OCI-M1 (cell line): ENCODE results near the gene ADAM23.
"Not testable (repeated sequence)": the region's sequence is repeated elsewhere in the genome, so short reads cannot be mapped to it uniquely, and the experiment has no call there.

Source experiments
- DNase-seq: peaks from one replicate; lab custom pipeline; 2025; lab: John Stamatoyannopoulos, UW

ADAM23 gene, protein sequence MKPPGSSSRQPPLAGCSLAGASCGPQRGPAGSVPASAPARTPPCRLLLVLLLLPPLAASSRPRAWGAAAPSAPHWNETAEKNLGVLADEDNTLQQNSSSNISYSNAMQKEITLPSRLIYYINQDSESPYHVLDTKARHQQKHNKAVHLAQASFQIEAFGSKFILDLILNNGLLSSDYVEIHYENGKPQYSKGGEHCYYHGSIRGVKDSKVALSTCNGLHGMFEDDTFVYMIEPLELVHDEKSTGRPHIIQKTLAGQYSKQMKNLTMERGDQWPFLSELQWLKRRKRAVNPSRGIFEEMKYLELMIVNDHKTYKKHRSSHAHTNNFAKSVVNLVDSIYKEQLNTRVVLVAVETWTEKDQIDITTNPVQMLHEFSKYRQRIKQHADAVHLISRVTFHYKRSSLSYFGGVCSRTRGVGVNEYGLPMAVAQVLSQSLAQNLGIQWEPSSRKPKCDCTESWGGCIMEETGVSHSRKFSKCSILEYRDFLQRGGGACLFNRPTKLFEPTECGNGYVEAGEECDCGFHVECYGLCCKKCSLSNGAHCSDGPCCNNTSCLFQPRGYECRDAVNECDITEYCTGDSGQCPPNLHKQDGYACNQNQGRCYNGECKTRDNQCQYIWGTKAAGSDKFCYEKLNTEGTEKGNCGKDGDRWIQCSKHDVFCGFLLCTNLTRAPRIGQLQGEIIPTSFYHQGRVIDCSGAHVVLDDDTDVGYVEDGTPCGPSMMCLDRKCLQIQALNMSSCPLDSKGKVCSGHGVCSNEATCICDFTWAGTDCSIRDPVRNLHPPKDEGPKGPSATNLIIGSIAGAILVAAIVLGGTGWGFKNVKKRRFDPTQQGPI

DNA sequence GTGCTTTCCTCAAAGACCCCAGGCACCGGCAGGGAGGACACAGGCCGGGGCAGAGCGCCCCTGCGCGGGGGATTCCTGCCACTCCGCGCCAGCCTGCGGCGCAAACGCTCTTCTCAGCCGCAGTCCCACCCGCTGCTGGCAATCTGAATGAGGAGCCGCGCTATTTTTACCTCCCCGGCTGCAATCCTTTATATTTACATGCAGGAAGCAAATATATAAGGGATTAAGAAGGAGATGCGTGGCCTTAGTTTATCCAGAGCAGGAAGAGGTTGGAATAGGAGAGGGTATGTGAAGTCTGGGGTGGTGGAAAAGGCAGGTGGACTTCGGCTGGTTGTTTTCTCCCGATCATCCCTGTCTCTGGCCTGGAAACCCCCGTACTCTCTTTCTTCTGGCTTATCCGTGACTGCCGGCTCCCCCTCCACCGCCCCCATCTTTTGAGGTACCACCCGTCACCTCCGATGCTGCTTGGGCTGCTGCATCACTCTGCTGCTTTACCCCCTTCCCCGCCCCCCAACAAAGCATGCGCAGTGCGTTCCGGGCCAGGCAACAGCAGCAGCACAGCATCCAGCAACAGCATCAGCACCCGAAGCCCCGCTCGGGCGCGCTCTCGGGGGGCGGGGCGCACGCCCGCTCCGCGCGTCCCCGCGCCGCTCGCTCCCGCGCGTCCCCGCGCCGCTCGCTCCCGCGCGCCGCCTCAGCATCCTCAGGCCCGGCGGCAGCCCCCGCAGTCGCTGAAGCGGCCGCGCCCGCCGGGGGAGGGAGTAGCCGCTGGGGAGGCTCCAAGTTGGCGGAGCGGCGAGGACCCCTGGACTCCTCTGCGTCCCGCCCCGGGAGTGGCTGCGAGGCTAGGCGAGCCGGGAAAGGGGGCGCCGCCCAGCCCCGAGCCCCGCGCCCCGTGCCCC is at the start of gene ADAM23:
ADAM23 (plus strand) TSS at position 700 of the 902 bp plus-strand sequence. CDS start 335 bp downstream, outside the sequence.
- no peak for DNase-seq

DNA sequence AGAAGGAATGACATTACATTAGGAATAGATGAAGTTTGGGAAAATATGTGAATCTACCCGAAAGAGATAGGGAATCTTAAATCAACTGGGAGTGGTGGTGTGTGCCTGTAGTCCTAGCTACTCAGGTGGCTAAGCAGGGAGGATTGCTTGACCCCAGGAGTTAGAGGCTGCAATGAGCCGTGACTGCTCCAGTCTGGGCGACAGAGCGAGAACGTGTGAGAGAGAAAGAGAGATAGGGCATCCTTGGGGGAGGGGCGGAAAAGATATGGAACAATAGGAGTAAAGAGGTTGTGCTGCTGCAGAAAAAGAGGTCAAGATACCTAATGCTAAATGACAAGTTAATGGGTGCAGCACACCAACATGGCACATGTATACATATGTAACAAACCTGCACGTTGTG is 47.1 kb upstream of the ADAM23 start:
- DNase-seq, result no peak

DNA sequence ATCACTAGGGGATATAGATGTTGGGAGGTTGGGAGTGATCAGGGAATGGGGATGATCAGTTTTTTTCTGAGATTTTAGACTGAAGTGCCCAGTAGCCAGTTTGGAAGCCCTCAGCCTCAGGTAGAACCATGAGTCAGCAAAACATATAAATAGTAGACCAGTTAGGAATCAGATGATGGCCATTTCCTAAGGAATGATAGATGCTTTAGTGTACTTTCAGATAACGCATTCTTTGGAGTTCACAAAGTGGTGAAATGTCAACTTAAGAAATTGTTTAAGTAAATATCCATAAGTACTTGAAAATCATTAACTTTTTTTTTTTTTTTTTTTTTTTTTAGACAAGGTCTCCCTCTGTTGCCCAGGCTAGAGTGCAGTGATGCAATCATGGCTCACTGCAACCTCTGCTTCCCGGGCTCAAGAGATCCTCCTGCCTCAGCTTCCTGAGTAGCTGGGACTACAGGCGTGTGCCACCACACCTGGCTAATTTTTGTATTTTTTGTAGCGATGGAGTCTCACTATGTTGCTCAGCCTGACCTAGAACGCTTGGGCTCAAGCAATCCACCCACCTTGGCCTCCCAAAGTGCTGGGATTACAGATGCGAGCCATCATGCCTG is 40.3 kb upstream of the ADAM23 start:
- not testable (repeated sequence) for DNase-seq

DNA sequence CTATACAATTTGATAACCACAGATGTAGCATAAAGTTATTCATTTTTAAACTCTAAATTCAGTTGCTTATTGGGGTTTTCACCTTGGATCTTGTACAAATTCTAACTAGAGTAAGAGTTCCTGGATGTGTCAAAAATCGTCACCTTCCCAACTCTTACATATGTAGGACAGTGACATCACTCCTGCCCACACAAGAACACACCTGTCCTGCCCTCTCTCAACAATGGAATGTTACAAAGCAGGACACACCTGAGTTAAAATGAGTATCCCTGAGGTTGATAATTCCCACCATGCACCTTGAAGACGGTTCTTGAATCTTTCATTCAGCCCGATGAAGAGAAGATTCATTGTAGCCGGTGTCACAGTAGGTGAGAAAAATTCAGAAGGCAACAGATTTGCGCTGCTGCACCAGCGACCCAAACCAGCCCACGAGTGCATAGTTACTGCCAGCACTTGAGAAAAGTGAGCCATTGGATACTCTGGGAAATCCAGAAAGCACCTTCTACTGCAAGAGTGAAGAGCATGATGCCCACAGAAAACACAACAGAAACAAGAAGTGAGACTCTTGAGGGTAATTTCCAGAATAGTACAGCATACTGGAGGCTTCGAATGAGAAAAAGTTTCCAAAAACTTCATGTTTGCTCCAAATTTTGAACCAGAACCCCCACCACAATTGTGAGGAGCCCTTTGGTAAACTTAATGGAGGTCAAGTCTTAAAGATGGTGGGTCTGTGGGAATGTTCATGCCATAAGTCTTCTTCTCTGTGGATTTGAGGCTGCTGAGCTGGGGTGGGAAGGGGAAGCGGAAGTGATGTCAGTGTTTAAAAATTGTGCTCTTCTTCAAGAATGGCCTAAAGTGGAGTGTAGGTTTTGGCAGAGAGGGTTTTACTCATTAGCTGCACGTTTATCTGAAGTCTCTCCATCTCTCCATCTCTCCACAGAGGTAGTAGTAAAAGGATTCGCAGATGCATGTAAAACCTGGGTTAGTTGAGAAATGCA is 34.7 kb upstream of the ADAM23 start:
- no peak for DNase-seq

DNA sequence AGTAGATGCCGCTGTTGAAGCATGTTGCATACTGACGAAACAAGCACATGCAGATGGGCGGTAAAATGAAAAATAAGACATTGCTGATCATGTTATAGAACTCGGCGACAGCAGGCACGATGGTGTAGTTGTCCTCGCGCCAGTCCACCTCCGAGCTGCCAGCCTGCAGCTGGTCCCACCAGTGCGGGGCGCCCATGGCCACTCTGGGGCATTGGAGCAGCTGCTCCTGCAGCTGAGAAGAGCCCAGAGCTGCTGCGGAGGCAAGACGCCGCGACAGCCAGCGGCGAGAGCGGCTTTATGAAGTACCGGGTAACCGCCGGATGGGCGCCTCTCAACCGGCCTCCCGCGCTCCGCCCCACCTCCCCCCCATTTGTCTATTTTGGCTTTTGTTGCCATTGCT is 32.6 kb upstream of the ADAM23 start:
- no peak for DNase-seq

DNA sequence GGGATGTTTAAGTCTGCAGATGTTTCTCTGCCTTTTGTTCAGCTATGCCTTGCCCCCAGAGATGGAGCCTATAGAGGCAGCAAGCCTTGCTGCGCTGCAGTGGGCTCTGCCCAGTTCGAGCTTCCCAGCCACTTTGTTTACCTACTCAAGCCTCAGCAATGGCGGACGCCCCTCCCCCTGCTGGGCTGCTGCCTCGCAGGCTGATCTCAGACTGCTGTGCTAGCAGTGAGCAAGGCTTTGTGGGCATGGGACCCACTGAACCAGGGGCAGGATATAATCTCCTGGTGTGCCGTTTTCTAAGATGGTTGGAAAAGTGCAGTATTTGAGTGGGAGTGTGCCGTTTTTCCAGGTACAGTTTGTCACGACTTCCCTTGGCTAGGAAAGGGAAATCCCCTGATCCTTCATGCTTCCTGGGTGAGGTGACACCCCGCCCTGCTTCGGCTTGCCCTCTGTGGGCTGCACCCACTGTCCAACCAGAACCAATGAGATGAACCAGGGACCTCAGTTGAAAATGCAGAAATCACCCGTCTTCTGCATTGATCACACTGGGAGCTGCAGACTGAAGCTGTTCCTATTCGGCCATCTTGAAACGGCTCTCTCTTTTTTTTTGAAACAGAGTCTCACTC is 27.6 kb upstream of the ADAM23 start:
- DNase-seq, result no peak

DNA sequence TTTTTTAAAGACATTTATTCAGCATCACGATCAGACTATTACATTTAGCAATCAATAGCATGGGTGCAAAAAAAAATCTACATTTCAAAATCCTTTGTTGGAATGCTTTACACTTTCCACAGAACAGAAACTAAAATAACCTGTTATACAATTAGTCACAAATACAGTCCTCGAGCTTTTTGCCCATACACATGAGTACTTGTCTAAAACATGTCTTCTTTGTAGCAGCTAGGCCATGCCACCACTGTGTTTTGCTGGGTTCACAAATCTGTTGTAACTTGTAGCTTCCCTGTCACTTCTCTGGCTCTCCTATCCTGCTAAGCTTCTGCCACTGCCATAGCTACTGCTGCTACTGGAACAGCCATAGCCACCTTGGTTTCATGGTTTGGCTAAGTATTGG is 24.4 kb upstream of the ADAM23 start:
- DNase-seq, result no peak

DNA sequence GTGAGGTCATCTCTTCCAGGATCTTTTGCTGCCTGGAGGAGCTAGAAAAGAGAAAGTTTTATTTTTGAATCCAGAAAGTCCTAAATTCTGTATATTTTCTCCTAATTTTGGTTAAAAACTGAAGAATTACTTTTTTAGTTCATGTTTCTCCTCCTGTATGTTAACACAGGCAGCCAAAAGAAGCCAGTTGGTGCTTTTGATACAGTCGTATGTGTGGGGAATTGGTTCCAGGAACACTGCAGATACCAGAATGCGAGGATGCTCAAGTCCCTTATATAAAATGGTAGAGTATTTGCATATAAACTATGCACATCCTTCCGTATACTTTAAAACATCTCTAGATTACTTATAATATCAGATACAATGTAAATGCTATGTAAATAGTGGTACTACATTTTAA is 22.6 kb upstream of the ADAM23 start:
- DNase-seq, result no peak

DNA sequence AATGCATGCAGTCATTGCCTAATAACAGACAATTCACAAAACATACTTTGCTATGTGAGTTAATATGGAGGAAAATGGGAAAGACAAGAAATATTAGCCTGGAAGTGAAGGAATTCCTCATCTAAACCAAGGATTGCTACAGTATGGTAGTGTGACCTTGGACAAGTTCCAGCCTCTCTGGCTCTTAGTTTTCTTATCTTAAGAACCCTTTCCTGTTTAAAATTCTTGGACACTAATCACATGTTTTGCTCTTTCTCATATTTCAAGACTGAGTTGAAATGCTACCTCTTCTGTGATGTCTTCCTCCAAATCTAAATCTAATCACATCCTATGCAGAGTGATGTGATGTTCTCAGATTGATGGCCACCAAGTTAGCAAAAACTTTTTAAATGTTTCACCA is 20.8 kb upstream of the ADAM23 start:
- DNase-seq, result no peak

DNA sequence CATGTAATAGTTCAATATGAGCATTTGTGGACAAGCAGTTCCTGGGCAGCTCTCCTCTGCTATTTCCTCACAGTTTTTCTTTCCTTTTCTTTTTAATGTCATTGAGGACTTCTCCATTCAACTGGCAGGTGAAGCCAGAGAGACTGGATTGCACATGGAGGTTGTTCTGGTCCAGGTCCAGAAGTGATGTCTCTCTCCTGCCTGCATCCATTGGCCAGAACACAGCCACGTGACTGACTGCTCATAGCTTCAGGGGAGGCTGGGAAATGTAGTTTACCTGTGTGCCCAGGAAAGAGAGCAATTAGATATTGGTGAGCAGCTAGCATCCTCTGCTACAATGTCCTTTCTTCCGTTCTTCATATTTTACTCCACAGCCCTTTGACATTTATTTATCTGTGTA is 20.2 kb upstream of the ADAM23 start:
- DNase-seq, result no peak

DNA sequence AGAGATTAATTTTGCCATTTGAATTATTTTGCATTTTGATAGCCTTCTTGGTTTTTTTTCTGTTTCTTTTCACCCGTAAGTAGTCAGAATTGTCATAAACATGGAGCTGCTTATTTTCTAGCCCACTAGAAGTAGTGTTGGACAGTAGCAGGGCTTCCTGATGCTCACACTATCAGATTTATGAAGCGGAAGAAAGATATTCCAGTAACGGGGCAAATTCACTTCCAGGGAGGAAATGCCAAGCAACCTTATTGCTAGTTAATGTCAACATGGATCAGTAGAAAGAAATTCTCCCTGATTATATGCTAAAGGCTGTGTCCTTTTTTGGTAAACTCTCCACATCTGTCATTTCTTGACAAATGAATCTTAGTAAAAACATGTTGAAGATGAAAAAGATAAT is 19.2 kb upstream of the ADAM23 start:
- DNase-seq, result no peak

DNA sequence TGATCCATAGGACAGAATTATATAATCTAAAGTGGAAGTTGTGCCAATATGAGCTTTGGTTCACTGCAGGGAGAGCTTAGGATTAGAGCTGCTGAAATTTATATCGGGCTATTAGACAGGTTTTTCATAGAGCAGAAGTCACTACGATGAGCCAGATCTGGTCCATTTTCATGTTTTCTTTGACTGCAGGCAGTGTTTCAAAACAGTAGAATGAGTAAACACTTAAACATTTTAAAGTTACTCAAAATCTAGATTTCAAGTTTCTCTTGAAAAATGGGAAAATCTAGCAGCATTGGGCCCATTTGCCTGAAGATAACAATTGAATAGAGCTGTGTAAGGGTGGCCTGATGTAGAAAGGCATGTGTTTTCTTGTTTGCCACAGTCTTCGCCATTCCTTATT is 14.5 kb upstream of the ADAM23 start:
- DNase-seq, result no peak

DNA sequence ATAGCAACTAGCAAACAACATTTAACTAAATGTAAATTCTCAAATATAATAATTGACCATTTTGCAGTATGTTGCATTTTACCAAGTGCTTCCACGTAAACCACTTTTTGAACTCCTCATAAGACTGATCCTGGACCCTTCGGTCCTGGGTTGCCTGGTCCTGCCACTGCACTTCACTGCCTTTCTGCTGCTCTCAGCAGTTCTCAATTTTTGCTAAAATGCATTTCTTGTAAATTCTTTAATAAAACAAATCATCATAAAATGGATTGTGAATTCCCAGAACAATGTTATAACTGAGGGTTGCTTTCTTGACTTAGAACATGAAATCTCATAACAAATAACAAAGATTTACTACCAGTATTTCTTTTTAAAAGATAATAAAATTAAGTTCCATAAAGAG is 12.9 kb upstream of the ADAM23 start:
- DNase-seq, result no peak

DNA sequence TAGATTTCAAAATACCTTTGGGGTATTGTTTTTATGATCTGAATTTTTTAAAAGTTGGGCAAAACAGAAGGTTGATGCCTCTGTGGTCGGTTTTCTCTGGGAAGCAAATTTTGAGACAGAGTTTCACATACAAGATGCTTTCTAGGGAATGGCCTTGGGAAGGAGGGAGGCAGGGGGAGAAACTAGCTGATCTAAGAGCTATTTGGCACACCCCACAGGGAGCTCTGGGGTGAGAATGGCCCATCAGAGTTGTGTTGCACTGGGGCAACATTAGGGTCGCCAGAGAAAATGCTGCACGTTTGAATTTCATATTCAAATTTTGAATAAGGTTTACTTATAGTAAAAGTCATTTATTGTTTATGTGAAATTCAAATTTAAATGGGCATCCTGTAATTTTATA is 11.9 kb upstream of the ADAM23 start:
- no peak for DNase-seq

DNA sequence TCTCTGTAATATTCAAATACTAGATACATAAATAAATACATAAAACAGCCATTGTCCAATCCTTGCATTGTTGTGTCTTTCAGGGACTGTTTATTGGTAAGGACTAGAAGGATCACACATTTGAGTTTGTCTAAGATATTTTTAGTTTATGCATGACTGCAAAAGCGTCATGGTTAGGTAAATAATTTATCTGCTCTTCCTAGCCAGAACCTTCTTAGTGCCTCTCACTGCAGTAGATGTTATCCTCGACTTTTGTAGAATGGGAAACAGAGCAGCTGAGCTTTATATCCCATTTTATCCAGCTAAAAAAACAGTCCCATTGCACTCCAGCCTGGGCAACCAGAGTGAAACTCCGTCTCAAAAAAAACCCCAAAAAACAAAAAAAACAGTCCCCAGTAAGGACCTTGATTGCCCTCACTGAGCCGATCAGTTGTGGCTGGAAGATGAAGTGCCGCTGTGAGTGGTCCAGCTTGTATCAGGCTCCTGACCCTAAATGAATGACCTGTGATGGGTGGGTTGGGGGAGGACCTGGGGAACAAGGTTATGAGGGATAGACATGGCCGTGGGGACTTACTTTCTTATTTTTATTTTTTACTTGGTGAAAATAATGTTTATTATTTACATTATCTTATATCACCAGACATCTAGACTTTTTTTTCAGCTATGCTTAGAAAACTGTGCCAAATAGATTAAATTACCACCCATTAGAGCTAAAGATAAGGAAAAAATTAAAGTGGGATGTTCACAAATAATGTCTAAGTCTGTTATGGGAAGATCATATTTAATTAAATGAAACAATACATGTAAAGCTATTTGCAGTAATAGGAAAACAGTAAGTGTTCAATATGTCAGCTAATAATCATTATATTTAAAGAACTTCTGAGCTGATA is 10.9 kb upstream of the ADAM23 start:
- no peak for DNase-seq

DNA sequence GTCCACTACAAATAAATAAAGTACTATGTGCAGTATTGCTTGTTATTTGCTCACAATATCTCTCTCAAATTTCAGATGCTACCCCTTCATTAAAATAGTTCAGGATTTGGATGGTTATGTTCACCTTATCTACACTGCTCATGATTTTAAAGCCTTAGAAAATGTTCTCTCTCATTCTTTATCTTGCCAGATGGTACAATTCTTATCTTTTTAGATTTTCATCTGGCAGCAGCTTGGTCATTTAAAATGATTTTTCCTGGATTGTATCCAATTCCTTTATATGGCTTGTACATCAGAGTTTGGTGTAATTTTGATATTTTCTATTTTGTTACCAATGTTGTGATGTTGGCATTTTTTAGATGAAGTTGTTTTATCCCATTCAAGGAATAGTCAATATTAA is 10.1 kb upstream of the ADAM23 start:
- DNase-seq, result no peak

DNA sequence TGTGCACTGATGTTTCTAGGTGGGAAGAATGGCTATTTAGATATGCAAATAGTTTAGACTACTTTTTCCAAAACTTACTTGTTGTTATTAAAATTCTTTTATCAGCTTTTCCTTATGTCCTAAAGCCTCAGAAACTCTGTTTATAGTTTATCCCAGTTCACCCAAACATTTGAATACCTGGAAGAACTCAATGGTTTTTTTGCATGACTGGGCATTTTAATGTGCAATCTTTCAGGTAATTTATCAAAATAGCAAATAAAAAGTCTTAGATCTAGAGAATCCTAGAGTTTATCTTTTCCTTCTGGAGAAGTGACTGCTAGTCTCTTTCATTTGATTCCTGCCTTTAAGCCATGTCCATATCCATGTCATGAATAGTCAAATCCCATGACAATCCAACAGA is 9.6 kb upstream of the ADAM23 start:
- no peak for DNase-seq

DNA sequence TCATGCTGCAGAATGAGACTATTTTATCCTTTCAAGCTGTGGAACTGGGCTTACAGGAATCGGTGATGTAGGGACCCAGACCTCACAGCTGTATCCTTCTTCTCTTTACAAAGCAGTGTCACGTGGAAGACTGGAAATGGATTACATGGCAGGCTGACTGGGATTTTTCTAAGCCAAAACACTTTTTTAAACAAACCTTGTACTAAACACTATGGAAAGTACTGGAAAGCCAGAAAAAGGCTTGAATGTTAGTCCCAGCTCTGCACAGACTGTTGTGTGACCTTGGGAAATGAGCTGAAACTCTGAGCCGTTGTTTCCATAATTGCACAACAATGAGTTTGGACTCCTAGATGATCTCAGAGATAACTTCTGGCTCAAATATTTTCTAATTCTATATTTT is 7.6 kb upstream of the ADAM23 start:
- no peak for DNase-seq

DNA sequence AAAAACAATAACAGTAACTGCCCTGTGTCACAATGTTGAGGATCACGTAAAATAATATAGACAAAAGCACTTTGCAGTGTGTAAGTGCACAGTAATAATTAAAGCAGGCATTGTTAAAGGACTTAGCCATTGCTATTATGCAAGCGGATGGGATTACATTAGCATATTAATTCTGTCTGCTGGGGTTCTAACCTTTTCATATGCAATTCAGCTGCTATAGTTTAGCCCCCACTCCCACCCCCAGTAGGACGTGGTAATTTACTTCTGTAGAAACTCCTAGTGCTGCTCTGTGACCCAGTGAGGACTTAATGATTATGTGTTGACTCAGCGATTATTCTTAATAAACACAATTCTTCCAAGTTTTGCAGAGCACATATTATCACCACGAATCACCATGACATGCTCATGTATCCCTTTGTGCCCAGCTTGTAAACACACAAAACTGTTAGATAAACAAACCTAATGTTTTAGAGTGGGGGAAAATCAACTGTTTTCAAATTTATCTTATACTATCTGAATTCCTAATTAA is 5.1 kb upstream of the ADAM23 start:
- DNase-seq, result no peak
